ENCODE measurements around the gene PGF. TPM values are rescaled to one million over a fixed set of nuclear protein-coding genes. Genes with fewer than 3 reads are reported as not detected.

The PGF gene
- total RNA-seq, 1 donor from 2014 or later, result 4.4 TPM

- DNase-seq (ENCODE audit: low spot score), result no peak
Measured at GRCh38 chr14:74919421-74920165, 35.8 kb downstream of the PGF start.

DNA sequence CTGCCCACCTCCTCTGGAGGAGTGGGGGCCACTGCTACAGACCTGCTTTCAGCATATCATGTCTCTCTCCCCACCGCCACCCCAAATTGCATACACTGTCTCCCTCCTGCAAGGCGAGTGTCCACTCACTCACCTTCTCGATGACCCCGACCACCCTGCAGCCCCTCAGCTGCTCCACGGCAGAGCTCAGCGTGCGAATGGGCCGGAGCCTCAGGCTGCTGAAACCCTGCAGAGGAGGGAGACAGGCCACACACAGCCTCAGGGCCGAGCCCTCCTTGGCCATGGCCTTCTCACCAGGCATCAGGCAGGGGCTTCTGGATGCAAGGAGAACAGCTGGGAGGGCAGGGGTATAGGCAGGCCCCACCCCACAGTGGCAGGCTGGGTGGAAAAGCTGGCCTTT lies 37.0 kb downstream of the PGF start:
- no peak for DNase-seq (ENCODE audit: low spot score)

DNA sequence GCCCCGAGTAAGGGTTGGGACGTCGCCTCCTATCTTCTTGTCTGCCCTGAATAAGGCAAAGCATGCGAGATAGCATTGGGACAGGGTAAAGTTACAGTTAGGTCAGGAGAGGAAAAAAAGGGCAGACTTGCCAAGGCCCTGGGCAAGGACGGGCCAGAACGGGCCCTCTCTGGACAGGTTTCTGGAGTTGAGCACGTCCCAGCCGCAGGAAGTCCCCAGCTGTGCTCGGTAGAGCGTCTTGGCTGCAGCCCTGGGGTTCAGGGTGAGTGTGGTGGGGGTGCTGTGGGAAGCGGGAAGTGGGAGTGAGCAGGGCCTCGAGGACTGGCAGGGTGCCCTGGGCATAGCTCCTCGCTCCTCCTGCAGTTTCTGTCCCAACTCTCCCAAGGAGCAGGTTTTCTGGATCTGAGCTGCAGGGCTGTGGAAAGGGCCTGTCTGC lies 37.7 kb downstream of the PGF start:
- no peak for DNase-seq (ENCODE audit: low spot score)

- DNase-seq (ENCODE audit: low spot score), result no peak
Measured at GRCh38 chr14:74917178-74917543, 38.2 kb downstream of the PGF start.

DNA sequence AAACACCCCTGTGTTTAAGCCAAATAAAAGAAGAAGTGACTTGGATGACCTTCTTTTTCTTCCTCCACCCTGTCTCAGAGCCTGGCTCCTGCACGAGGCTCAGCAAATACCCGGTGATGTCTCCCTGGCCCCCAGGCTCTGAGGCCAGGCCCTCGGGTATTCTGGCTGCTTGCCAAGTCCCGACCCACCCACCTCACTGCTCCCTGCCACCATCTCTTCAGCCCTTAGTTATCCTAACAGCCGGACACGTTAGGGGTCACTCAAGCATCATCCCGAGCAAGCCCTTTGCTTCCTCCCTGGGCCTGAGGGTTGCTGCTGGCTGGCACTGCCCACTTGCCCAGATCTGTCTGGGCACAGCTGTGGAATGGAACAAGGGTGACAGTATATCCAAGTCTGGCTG lies 39.6 kb downstream of the PGF start:
- no peak for DNase-seq (ENCODE audit: low spot score)

- DNase-seq (ENCODE audit: low spot score), result no peak
Measured at GRCh38 chr14:74915426-74915825, 40.0 kb downstream of the PGF start.

- DNase-seq (ENCODE audit: low spot score), result peak; percentile 79
Measured at GRCh38 chr14:74913986-74914573, 41.3 kb downstream of the PGF start.

- DNase-seq (ENCODE audit: low spot score), result no peak
Measured at GRCh38 chr14:74913393-74913910, 41.9 kb downstream of the PGF start.

DNA sequence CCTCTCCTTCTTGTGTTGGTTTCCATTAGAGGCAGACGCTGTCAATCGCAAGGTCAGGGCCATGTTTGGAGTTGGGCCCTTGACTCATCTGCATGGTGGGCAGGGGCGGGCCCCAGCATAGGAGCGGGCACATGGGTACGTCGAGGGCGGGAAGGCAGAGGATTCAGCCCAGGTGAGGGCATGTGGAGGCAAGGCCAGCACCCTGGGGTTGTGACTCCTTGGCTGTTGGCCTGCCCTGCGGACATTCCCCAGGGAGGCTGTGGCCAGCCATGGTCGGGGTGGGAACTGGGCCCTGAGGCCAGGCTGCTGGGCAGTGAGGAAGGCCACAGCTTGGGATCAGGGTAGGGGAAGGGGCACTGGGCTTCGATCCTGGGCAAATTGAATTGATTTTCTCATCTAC lies 42.6 kb downstream of the PGF start:
- no peak for DNase-seq (ENCODE audit: low spot score)

DNA sequence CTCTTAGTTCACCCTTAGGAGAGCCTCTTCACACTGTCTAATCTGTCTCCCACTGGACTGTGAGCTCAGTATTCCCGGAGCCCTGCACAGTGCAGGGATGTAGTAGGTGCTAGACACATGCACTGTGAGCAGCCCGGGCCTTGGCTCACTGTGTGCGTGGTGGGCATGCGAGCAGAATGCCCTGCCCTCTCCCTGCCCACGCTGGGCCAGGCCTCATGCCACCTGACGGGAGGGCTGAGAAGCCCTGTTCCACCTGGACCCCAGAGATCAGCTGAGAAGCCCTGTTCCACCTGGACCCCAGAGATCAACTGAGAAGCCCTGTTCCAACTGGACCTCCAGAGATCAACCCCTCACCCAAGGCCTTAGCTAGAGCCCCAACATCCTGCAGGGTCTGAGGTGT lies 43.3 kb downstream of the PGF start:
- DNase-seq (ENCODE audit: low spot score), result no peak

- no peak for DNase-seq (ENCODE audit: low spot score)
Measured at GRCh38 chr14:74911704-74912103, 43.7 kb downstream of the PGF start.

GRCh38 chr14:74911221-74911620 lies 44.2 kb downstream of the PGF start:
- no peak for DNase-seq (ENCODE audit: low spot score)

DNA sequence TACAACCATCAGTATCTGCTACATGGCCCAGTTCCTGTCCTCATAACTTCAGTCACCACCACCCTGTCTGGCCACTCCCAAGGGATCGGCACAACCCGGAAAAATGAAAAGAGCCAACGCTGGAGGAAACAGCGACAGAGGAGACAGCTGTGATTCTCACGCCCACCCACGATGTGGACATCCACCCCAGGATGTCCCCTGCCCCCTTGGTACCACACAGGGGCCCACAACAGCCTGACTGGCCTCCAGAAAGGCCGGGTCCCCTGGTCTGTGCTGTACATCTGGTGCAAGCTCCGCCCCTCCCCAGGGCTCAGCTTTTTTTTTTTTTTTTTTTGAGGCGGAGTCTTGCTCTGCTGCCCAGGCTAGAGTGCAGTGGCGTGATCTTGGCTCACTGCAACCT lies 44.8 kb downstream of the PGF start:
- no peak for DNase-seq (ENCODE audit: low spot score)

DNA sequence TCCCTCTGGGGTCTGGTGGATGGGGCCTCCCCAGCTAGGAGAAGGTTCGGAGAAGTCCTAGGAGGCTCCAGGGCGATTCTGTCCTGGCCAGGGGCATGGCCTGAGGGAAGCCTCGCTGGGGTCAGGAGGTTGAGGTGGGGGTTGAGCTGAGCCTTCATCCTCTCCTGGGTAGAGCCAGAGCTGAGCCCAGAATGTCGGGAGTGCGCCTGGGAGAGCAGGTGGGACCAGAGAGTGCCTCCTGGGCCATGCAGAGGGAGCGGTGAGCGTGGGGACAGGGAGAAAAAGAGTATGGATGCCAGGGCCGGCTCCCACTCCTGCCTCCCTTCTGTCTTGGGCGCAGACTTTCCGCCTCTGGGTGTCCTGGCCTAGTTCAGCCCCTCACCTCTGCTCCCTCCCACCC lies 45.5 kb downstream of the PGF start:
- DNase-seq (ENCODE audit: low spot score), result no peak

- DNase-seq (ENCODE audit: low spot score), result no peak
Measured at GRCh38 chr14:74909501-74909900, 45.9 kb downstream of the PGF start.

- no peak for DNase-seq (ENCODE audit: low spot score)
Measured at GRCh38 chr14:74908861-74909341, 46.5 kb downstream of the PGF start.

GRCh38 chr14:74907744-74908143 lies 47.7 kb downstream of the PGF start:
- DNase-seq (ENCODE audit: low spot score), result no peak

GRCh38 chr14:74906925-74907521 lies 48.4 kb downstream of the PGF start:
- DNase-seq (ENCODE audit: low spot score), result no peak

DNA sequence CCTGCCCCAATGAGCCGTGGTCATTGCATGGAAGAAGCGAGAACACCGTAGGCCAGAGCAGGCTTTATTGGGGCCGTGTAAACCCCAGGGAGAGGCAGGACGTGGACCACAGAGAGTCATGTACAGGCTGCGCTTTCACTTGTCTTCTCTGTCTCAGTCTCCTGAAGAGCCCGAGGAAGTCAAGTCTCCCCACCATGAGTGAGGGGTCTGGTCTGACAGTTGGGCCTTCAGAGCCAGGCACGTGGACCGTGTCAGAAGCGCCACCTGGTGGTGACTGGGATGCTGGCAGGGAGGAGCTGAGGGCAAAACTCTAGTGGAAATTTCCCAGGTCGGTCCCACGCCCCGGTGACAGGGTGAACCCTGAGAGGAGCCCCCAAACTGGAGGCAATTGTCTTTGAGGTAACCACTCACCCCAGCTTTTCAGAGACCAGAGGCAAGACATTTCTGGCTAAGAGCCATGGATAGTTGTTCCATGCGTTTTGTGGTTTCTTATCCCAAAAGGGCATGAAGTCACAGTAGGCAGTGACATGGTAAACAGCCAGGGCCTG lies 49.7 kb downstream of the PGF start:
- DNase-seq (ENCODE audit: low spot score), result peak; percentile 70

- DNase-seq (ENCODE audit: low spot score), result no peak
Measured at GRCh38 chr14:74904635-74905503, 50.5 kb downstream of the PGF start.

- DNase-seq (ENCODE audit: low spot score), result no peak
Measured at GRCh38 chr14:74902941-74903705, 52.3 kb downstream of the PGF start.
